ENCODE results near the gene THSD7A. TPM values are rescaled to one million over a fixed set of nuclear protein-coding genes. Genes with fewer than 3 reads are reported as not detected.

THSD7A gene
- total and polyA plus RNA-seq, 2 of the 8 experiments (the other 6 are each of a cell fraction or from before 2014, with no cell fraction given), result 0.44 to 1.2 TPM

- Histone ChIP-seq H3K4me1 (replicated peaks in 1 of 4; ENCODE audit: control insufficient read depth in 3 of 4, insufficient read depth in 4 of 4, low read length in 3 of 4) (no peaks in the 10 kb centered on the region), H3K18ac (ENCODE audit: extremely low read depth, low read length) (no peak overlapping the region), H2BK20ac (ENCODE audit: low read length) (no peak overlapping the region), H3K9ac (replicated peaks in 1 of 4; ENCODE audit: extremely low read depth in 1 of 4, low read depth in 3 of 4, low read length in 3 of 4) (no peak overlapping the region), H3K14ac (ENCODE audit: insufficient read length) (no peak overlapping the region), H3K56ac (replicated peaks; ENCODE audit: insufficient read length, low read depth, low read length) (no peak overlapping the region), H2BK12ac (ENCODE audit: low read depth, low read length) (no peak overlapping the region), H2AK5ac (ENCODE audit: low read depth, low read length) (no peak overlapping the region), H4K5ac (ENCODE audit: insufficient read length, low read depth, low read length) (no peak overlapping the region), H3K9me3 (ENCODE audit: insufficient read depth in 2 of 2, low read depth in 1 of 2, low read length in 1 of 2) (no peaks in the 10 kb centered on the region), H3K23ac (ENCODE audit: insufficient read length) (no peak overlapping the region), H3K79me1 (ENCODE audit: low read depth, low read length) (no peaks in the 10 kb centered on the region), H3K79me2 (ENCODE audit: control insufficient read depth in 1 of 2, insufficient read depth in 2 of 2, low read length in 2 of 2) (no peaks in the 10 kb centered on the region), H2BK15ac (ENCODE audit: low read length) (no peak overlapping the region), H2BK5ac (ENCODE audit: low read depth, low read length) (no peak overlapping the region), H3K4me2 (ENCODE audit: insufficient read depth in 1 of 2, low read depth in 2 of 2, low read length in 2 of 2) (no peak overlapping the region), H3K27me3 (replicated peaks in 1 of 4; ENCODE audit: control insufficient read depth in 3 of 4, extremely low read depth in 1 of 4, insufficient read depth in 3 of 4, low read length in 3 of 4) (no peaks in the 10 kb centered on the region), H3K23me2 (ENCODE audit: low read depth, low read length) (no peaks in the 10 kb centered on the region), H4K91ac (replicated peaks; ENCODE audit: insufficient read length, low read length) (no peak overlapping the region), H3K4me3 (ENCODE audit: extremely low read depth in 1 of 4, insufficient read depth in 2 of 4, low read depth in 3 of 4, low read length in 4 of 4) (no peak overlapping the region), H3K36me3 (ENCODE audit: control insufficient read depth in 2 of 4, insufficient read depth in 4 of 4, low read length in 3 of 4) (no peaks in the 10 kb centered on the region), H2BK120ac (replicated peaks; ENCODE audit: low read depth, low read length) (no peak overlapping the region), H2AFZ (ENCODE audit: low read length) (no peak overlapping the region), H4K8ac (ENCODE audit: extremely low read depth, insufficient read depth, low read length) (no peak overlapping the region), H3K27ac (ENCODE audit: low read depth, low read length) (no peak overlapping the region), H4K20me1 (replicated peaks in 1 of 2; ENCODE audit: control insufficient read depth in 1 of 2, insufficient read depth in 2 of 2, low read length in 2 of 2) (no peaks in the 10 kb centered on the region), H3K4ac (replicated peaks; ENCODE audit: insufficient read length, low read depth, low read length) (no peak overlapping the region)
- CTCF ChIA-PET (ENCODE audit: partially characterized antibody), result interaction anchor here (0.7 kb wide), 1 partner anchor 27 kb away, joined by 3 read pairs; no protein-coding TSS in a partner anchor
- POLR2A ChIA-PET (ENCODE audit: partially characterized antibody), result no interaction called here
- no peak for DNase-seq (ENCODE audit: low read depth in 1 of 2, low spot score in 2 of 2)
- no peak for FAIRE-seq
- 83% methylated on average over 5 of the region's 5 CpGs; no CpG with 5 or more reads in 1 of the 2 experiments for WGBS, 2 experiments (ENCODE audit: extremely low coverage in 1 of 2, insufficient coverage in 1 of 2, insufficient read length in 1 of 2, insufficient replicate concordance in 2 of 2, low coverage in 1 of 2, low lambda C conversion rate in 2 of 2, missing lambda C conversion rate in 1 of 2)
- TF ChIP-seq NANOG (IDR thresholded peaks at IDR 0.05; ENCODE audit: insufficient read depth, low read depth, low read length, poor library complexity, severe bottlenecking), result no peak
- TF ChIP-seq TBP (IDR thresholded peaks at IDR 0.05; ENCODE audit: low read depth, low read length), result no peak
- no peak for TF ChIP-seq HDAC2 (IDR thresholded peaks at IDR 0.05; ENCODE audit: borderline replicate concordance in 1 of 2, low read depth in 2 of 2, low read length in 2 of 2)
- no peak for TF ChIP-seq POLR2A (IDR thresholded peaks at IDR 0.05; ENCODE audit: control extremely low read depth in 1 of 2, low read depth in 2 of 2, low read length in 2 of 2)
- TF ChIP-seq RNF2 (IDR thresholded peaks at IDR 0.05; ENCODE audit: borderline replicate concordance, low read depth, low read length, missing control alignments, poor library complexity, severe bottlenecking), result no peak
- no peak for TF ChIP-seq SP1 (IDR thresholded peaks at IDR 0.05; ENCODE audit: low read depth, low read length)
- no peak for TF ChIP-seq RAD21 (IDR thresholded peaks at IDR 0.05 in 1 of 2, conservative IDR thresholded peaks at IDR 0.05 in 1 of 2; ENCODE audit: low read depth in 2 of 2, low read length in 2 of 2)
- TF ChIP-seq SP2 (IDR thresholded peaks at IDR 0.05; ENCODE audit: low read length), result no peak
- TF ChIP-seq CREB1 (IDR thresholded peaks at IDR 0.05), result no peak
- TF ChIP-seq ATF3 (IDR thresholded peaks at IDR 0.05; ENCODE audit: insufficient read depth, low read depth, low read length), result no peak
- TF ChIP-seq EGR1 (IDR thresholded peaks at IDR 0.05; ENCODE audit: borderline replicate concordance, low read depth, low read length), result no peak
- no peak for TF ChIP-seq POLR2AphosphoS5 (IDR thresholded peaks at IDR 0.05; ENCODE audit: low read depth, low read length)
Observed at GRCh38 chr7:11458736-11459483, 373.1 kb downstream of the THSD7A start.

Data from H1 (cell line).